H1 (cell line): Measurements from ENCODE around the gene GOLIM4. TPM values are rescaled to one million over a fixed set of nuclear protein-coding genes. Genes with fewer than 3 reads are reported as not detected.

ENCODE experiments used
- CTCF ChIA-PET: fragments of 300-600 bp; sonication (Branson Sonifier 250); formaldehyde crosslinking; loops from one replicate; lab custom pipeline; 2021; ENCODE audit not compliant: partially characterized antibody; lab: Charles Lee
- POLR2A ChIA-PET: fragments of 300-600 bp; sonication (Branson Sonifier 250); formaldehyde crosslinking; loops from one replicate; lab custom pipeline; 2021; ENCODE audit warnings: inconsistent platforms; ENCODE audit not compliant: partially characterized antibody; lab: Charles Lee
- DNase-seq, 2 experiments: peaks; one replicate each; pipeline versions ENCODE4 v3.0.0 to v3.0.0-alpha.2; 2010 to 2022; ENCODE audit warnings: low spot score in 2 of 2, low read depth in 1 of 2, mixed read lengths in 1 of 2
- FAIRE-seq: peaks from 2 replicates; lab custom pipeline; 2011; peaks lifted over from hg19 to GRCh38; lab: Jason Lieb, UNC
- H2AFZ ChIP-seq: 2 replicates; pipeline ENCODE4 v1.8.1; 2012; ENCODE audit warnings: low read length, inconsistent platforms
- H2AK5ac ChIP-seq: 2 replicates; pipeline ENCODE4 v1.6.1; 2013; ENCODE audit warnings: low read depth, low read length
- H2BK120ac ChIP-seq: replicated peaks from 2 replicates; pipeline ENCODE3; 2013; ENCODE audit warnings: low read depth, low read length, inconsistent platforms
- H2BK12ac ChIP-seq: 2 replicates; pipeline ENCODE4 v1.6.1; 2013; ENCODE audit warnings: low read depth, low read length
- H2BK15ac ChIP-seq: 2 replicates; pipeline ENCODE4 v1.6.1; 2013; ENCODE audit warnings: low read length
- H2BK20ac ChIP-seq: 2 replicates; pipeline ENCODE4 v1.6.1; 2013; ENCODE audit warnings: low read length
- H2BK5ac ChIP-seq: 2 replicates; pipeline ENCODE4 v1.6.1; 2013; ENCODE audit warnings: low read depth, low read length
- H3K14ac ChIP-seq: 2 replicates; pipeline ENCODE4 v1.6.1; 2013; ENCODE audit warnings: inconsistent platforms; ENCODE audit not compliant: insufficient read length
- H3K18ac ChIP-seq: 2 replicates; pipeline ENCODE4 v1.6.1; 2013; ENCODE audit warnings: low read length; ENCODE audit errors: extremely low read depth
- H3K23ac ChIP-seq: 2 replicates; pipeline ENCODE4 v1.6.1; 2013; ENCODE audit warnings: inconsistent platforms; ENCODE audit not compliant: insufficient read length
- H3K23me2 ChIP-seq: 2 replicates; pipeline ENCODE4 v1.6.1; 2013; ENCODE audit warnings: low read depth, low read length
- H3K27ac ChIP-seq: 2 replicates; pipeline ENCODE4 v1.6.1; 2011; ENCODE audit warnings: low read depth, low read length, inconsistent platforms
- H3K27me3 ChIP-seq, 4 experiments: replicated peaks in 1 of 4; 1 replicate in 1 of 4; 2 replicates in 3 of 4; pipeline versions ENCODE4 v1.6.1 to v1.8.1; 2011 to 2013; ENCODE audit warnings: low read length in 3 of 4, mild to moderate bottlenecking in 3 of 4, inconsistent platforms in 2 of 4, mixed read lengths in 2 of 4, moderate library complexity in 1 of 4; ENCODE audit not compliant: control insufficient read depth in 3 of 4, insufficient read depth in 3 of 4; ENCODE audit errors: extremely low read depth in 1 of 4
- H3K36me3 ChIP-seq, 4 experiments: 2 replicates each; pipeline versions ENCODE4 v1.6.1 to v1.8.1; 2011 to 2013; ENCODE audit warnings: mild to moderate bottlenecking in 4 of 4, low read length in 3 of 4, moderate library complexity in 2 of 4, control low read depth in 1 of 4, inconsistent platforms in 1 of 4; ENCODE audit not compliant: insufficient read depth in 4 of 4, control insufficient read depth in 2 of 4
- H3K4ac ChIP-seq: replicated peaks from 2 replicates; pipeline ENCODE3; 2013; ENCODE audit warnings: low read length, low read depth, mixed read lengths, inconsistent platforms; ENCODE audit not compliant: insufficient read length
- H3K4me1 ChIP-seq, 4 experiments: replicated peaks in 1 of 4; 1 replicate in 1 of 4; 2 replicates in 3 of 4; pipeline versions ENCODE4 v1.6.1 to v1.8.1; 2011 to 2013; ENCODE audit warnings: low read length in 3 of 4, inconsistent platforms in 2 of 4, mixed read lengths in 1 of 4; ENCODE audit not compliant: insufficient read depth in 4 of 4, control insufficient read depth in 3 of 4
- H3K4me2 ChIP-seq, 2 experiments: 2 replicates each; pipeline versions ENCODE4 v1.6.1 to v1.8.1; 2011 to 2013; ENCODE audit warnings: low read depth in 2 of 2, low read length in 2 of 2, control low read depth in 1 of 2, inconsistent platforms in 1 of 2, mild to moderate bottlenecking in 1 of 2; ENCODE audit not compliant: insufficient read depth in 1 of 2
- H3K4me3 ChIP-seq, 4 experiments: fragments of 200-600, 300-600 bp in 1 of 4; sonication (generic), shearing (Covaris generic), sonication (Bioruptor Twin) in 1 of 4; 2 replicates each; pipeline versions ENCODE4 v1.5.1 to v1.8.1; 2011 to 2016; ENCODE audit warnings: low read length in 4 of 4, low read depth in 3 of 4, control low read depth in 2 of 4, inconsistent platforms in 2 of 4, mild to moderate bottlenecking in 2 of 4, mixed read lengths in 1 of 4, moderate library complexity in 1 of 4; ENCODE audit not compliant: insufficient read depth in 2 of 4; ENCODE audit errors: extremely low read depth in 1 of 4
- H3K56ac ChIP-seq: replicated peaks from 2 replicates; pipeline ENCODE3; 2013; ENCODE audit warnings: low read depth, mild to moderate bottlenecking, mixed read lengths, low read length, inconsistent platforms; ENCODE audit not compliant: insufficient read length
- H3K79me1 ChIP-seq: 2 replicates; pipeline ENCODE4 v1.6.1; 2013; ENCODE audit warnings: low read depth, low read length, control low read depth
- H3K79me2 ChIP-seq, 2 experiments: 2 replicates each; pipeline versions ENCODE4 v1.6.1 to v1.8.1; 2012 to 2013; ENCODE audit warnings: low read length in 2 of 2, mild to moderate bottlenecking in 2 of 2, inconsistent platforms in 1 of 2; ENCODE audit not compliant: insufficient read depth in 2 of 2, control insufficient read depth in 1 of 2
- H3K9ac ChIP-seq, 4 experiments: replicated peaks in 1 of 4; 1 replicate in 1 of 4; 2 replicates in 3 of 4; pipeline versions ENCODE4 v1.6.1 to v1.8.1; 2011 to 2013; ENCODE audit warnings: low read depth in 3 of 4, low read length in 3 of 4, control low read depth in 2 of 4, mild to moderate bottlenecking in 2 of 4, moderate library complexity in 2 of 4, inconsistent platforms in 1 of 4; ENCODE audit errors: extremely low read depth in 1 of 4
- H3K9me3 ChIP-seq, 2 experiments: 2 replicates each; pipeline versions ENCODE4 v1.6.1 to v1.8.1; 2012 to 2013; ENCODE audit warnings: mild to moderate bottlenecking in 2 of 2, moderate library complexity in 2 of 2, control low read depth in 1 of 2, inconsistent platforms in 1 of 2, low read depth in 1 of 2, low read length in 1 of 2, mixed read lengths in 1 of 2; ENCODE audit not compliant: insufficient read depth in 2 of 2
- H4K20me1 ChIP-seq, 2 experiments: replicated peaks in 1 of 2; 2 replicates each; pipeline versions ENCODE3 to v1.8.1; 2011 to 2013; ENCODE audit warnings: inconsistent platforms in 2 of 2, low read length in 2 of 2, mild to moderate bottlenecking in 1 of 2; ENCODE audit not compliant: insufficient read depth in 2 of 2, control insufficient read depth in 1 of 2
- H4K5ac ChIP-seq: 2 replicates; pipeline ENCODE4 v1.6.1; 2013; ENCODE audit warnings: low read length, low read depth, mixed read lengths, inconsistent platforms; ENCODE audit not compliant: insufficient read length
- H4K8ac ChIP-seq: 2 replicates; pipeline ENCODE4 v1.8.0; 2013; ENCODE audit warnings: mild to moderate bottlenecking, moderate library complexity, low read length, inconsistent platforms; ENCODE audit not compliant: insufficient read depth; ENCODE audit errors: extremely low read depth
- H4K91ac ChIP-seq: replicated peaks from 2 replicates; pipeline ENCODE3; 2013; ENCODE audit warnings: low read length, mixed read lengths, inconsistent platforms; ENCODE audit not compliant: insufficient read length
- ASH2L ChIP-seq: fragments of 200-600, 300-600 bp; sonication (generic); IDR thresholded peaks from one replicate; pipeline ENCODE4 v1.7.1; 2017; ENCODE audit warnings: low read length
- ATF2 ChIP-seq: IDR thresholded peaks from 2 replicates; pipeline ENCODE4 v1.6.1; 2012; ENCODE audit warnings: low read length, inconsistent platforms
- EP300 ChIP-seq, 2 experiments: IDR thresholded peaks; 1 replicate in 1 of 2; 2 replicates in 1 of 2; pipeline ENCODE4 v1.6.1; 2011 to 2012; ENCODE audit warnings: low read depth in 2 of 2, low read length in 2 of 2, mild to moderate bottlenecking in 2 of 2, borderline replicate concordance in 1 of 2, inconsistent platforms in 1 of 2, moderate library complexity in 1 of 2
- HDAC2 ChIP-seq, 2 experiments: fragments of 300-600 bp in 1 of 2; sonication (generic) in 1 of 2; IDR thresholded peaks; 2 replicates each; pipeline ENCODE4 v1.6.1; 2011 to 2012; ENCODE audit warnings: low read depth in 2 of 2, low read length in 2 of 2, mild to moderate bottlenecking in 2 of 2, moderate library complexity in 2 of 2, borderline replicate concordance in 1 of 2, inconsistent platforms in 1 of 2
- POLR2A ChIP-seq, 2 experiments: IDR thresholded peaks; 1 replicate in 1 of 2; 2 replicates in 1 of 2; pipeline ENCODE4 v1.6.1; 2011; ENCODE audit warnings: low read depth in 2 of 2, low read length in 2 of 2, mild to moderate bottlenecking in 2 of 2; ENCODE audit errors: control extremely low read depth in 1 of 2
- RNF2 ChIP-seq: fragments of 200-900, 300-1000 bp; sonication (generic); IDR thresholded peaks from 2 replicates; pipeline ENCODE4 v1.7.1; 2016; ENCODE audit warnings: borderline replicate concordance, low read depth, mild to moderate bottlenecking, antibody characterized with exemption, low read length; ENCODE audit not compliant: poor library complexity, severe bottlenecking; ENCODE audit errors: missing control alignments
- SIRT6 ChIP-seq: IDR thresholded peaks from one replicate; pipeline ENCODE4 v1.7.1; 2012; ENCODE audit warnings: low read length, inconsistent platforms
- ZNF274 ChIP-seq: IDR thresholded peaks from 2 replicates; pipeline ENCODE4 v1.7.0; 2012; ENCODE audit warnings: low read length, borderline replicate concordance; ENCODE audit errors: extremely low read depth
- WGBS, 2 experiments: shearing (Covaris generic) in 1 of 2; methylation state at CpG; one replicate each; pipeline versions ENCODE4 v1.1.6 to v1.1.7; 2013 to 2015; ENCODE audit warnings: low lambda C conversion rate in 2 of 2, mixed read lengths in 2 of 2, inconsistent platforms in 1 of 2, low coverage in 1 of 2, missing lambda C conversion rate in 1 of 2; ENCODE audit not compliant: insufficient replicate concordance in 2 of 2, insufficient coverage in 1 of 2, insufficient read length in 1 of 2; ENCODE audit errors: extremely low coverage in 1 of 2, missing lambda C conversion rate in 1 of 2; 5-methylcytosine and 5-hydroxymethylcytosine counted together
- polyA plus RNA-seq, 7 experiments: library from polyadenylated mRNA; depleted of rRNA in 3 of 7; stranded (reverse) in 5 of 7; unstranded in 2 of 7; fragments of >200 nt in 5 of 7; fragments of 200-250 nt in 2 of 7; gene quantifications; 1 replicate in 5 of 7; 2 replicates in 1 of 7; 4 replicates in 1 of 7; pipeline versions ENCODE4 v1.2.1 to v1.2.3, GENCODE V29; 2011 to 2013; ENCODE audit warnings: missing spikeins in 2 of 7, mixed read lengths in 2 of 7
- total RNA-seq: library from RNA; stranded (reverse); fragmentation: NEBNext Ultra II Directional; extraction: Animal tissue kit (Norgen Biotek cat#: 25700); gene quantifications from 2 replicates; pipeline ENCODE4 v1.2.1, GENCODE V29; 2021

The GOLIM4 gene
- total and polyA plus RNA-seq, 2 of the 8 experiments (the other 6 are each of a cell fraction or from before 2014, with no cell fraction given) = 5.6 to 29.7 TPM

GRCh38 chr3:167976516-167977361, 119.0 kb downstream of the GOLIM4 start:
- Histone ChIP-seq H3K4me2 (no peak overlapping the region), H2BK5ac (no peak overlapping the region), H3K4ac (no peak overlapping the region), H3K27ac (no peak overlapping the region), H3K18ac (no peak overlapping the region), H3K9ac (no peak overlapping the region), H2BK20ac (no peak overlapping the region), H3K23me2 (no peaks in the 10 kb centered on the region), H2BK12ac (no peak overlapping the region), H3K79me1 (no peaks in the 10 kb centered on the region), H4K20me1 (no peaks in the 10 kb centered on the region), H3K4me1 (no peaks in the 10 kb centered on the region), H3K36me3 (no peaks in the 10 kb centered on the region), H3K56ac (no peak overlapping the region), H3K27me3 (peaks cover 0 to 1% (median 0%) of the 10 kb centered on the region in 4 experiments; a peak in 1 of 7 replicates), H3K79me2 (no peaks in the 10 kb centered on the region), H2AFZ (no peak overlapping the region), H3K9me3 (no peaks in the 10 kb centered on the region), H2BK120ac (no peak overlapping the region), H4K8ac (no peak overlapping the region), H4K5ac (no peak overlapping the region), H4K91ac (no peak overlapping the region), H3K4me3 (no peak overlapping the region), H2AK5ac (no peak overlapping the region), H3K14ac (no peak overlapping the region), H2BK15ac (no peak overlapping the region), H3K23ac (no peak overlapping the region)
- no peak for DNase-seq
- FAIRE-seq = no peak
- WGBS, 2 experiments = 83% methylated on average over 8 of the region's 8 CpGs; no CpG with 5 or more reads in 1 of the 2 experiments
- ChIA-PET POLR2A (no interaction called here), CTCF (no interaction called here)
- no peak for TF ChIP-seq ATF2
- TF ChIP-seq RNF2 = no peak
- no peak for TF ChIP-seq HDAC2 (IDR thresholded peaks at IDR 0.05; ENCODE audit: borderline replicate concordance in 1 of 2, low read depth in 2 of 2, low read length in 2 of 2)
- no peak for TF ChIP-seq ZNF274
- no peak for TF ChIP-seq EP300 (IDR thresholded peaks at IDR 0.05; ENCODE audit: borderline replicate concordance in 1 of 2, low read depth in 2 of 2, low read length in 2 of 2)
- no peak for TF ChIP-seq ASH2L
- TF ChIP-seq SIRT6 = no peak
- TF ChIP-seq POLR2A (IDR thresholded peaks at IDR 0.05; ENCODE audit: control extremely low read depth in 1 of 2, low read depth in 2 of 2, low read length in 2 of 2) = no peak
